ENCODE measurements around the gene GCFC2.
"Not testable (repeated sequence)": the region's sequence is repeated elsewhere in the genome, so short reads cannot be mapped to it uniquely, and the experiment has no call there.

GRCh38 chr2:75683430-75683829 lies 27.3 kb downstream of the GCFC2 start:
- not testable (repeated sequence) for TF ChIP-seq CTCF, POLR2AphosphoS5 (IDR thresholded peaks at IDR 0.05)
